Epithelial cell of esophagus (primary cell): ENCODE measurements around the gene WDR35.

Experiments
- DNase-seq: peaks from one replicate; pipeline ENCODE4 v3.0.0; 2010; ENCODE audit warnings: low read depth
- H3K4me3 ChIP-seq: 2 replicates; pipeline ENCODE4 v1.5.1; 2011; ENCODE audit warnings: mild to moderate bottlenecking, low read length, control low read depth
- CTCF ChIP-seq: IDR thresholded peaks from 2 replicates; pipeline ENCODE4 v1.5.1; 2011; ENCODE audit warnings: low read depth, mild to moderate bottlenecking, low read length, control low read depth, inconsistent platforms; ENCODE audit not compliant: insufficient read depth; ENCODE audit errors: missing control alignments

Gene WDR35

GRCh38 chr2:19947184-19947940, 42.5 kb downstream of the WDR35 start:
- H3K4me3 ChIP-seq = no peak overlapping the region
- no peak for DNase-seq
- no peak for TF ChIP-seq CTCF

- no peak for TF ChIP-seq CTCF
- H3K4me3 ChIP-seq = no peak overlapping the region
- no peak for DNase-seq
These were observed 45.6 kb downstream of the WDR35 start for GRCh38 chr2:19944205-19944845.

- TF ChIP-seq CTCF = no peak
- no peak for DNase-seq
These were observed 46.7 kb downstream of the WDR35 start for GRCh38 chr2:19943189-19943588.

GRCh38 chr2:19942199-19942598, 47.7 kb downstream of the WDR35 start:
- H3K4me3 ChIP-seq = no peak overlapping the region
- DNase-seq = no peak
- TF ChIP-seq CTCF = no peak

More at GRCh38 chr2:19943189-19943588, 46.7 kb downstream of the WDR35 start:
- H3K4me3 ChIP-seq = no peak overlapping the region

GRCh38 chr2:19937004-19937403, 52.9 kb downstream of the WDR35 start:
- DNase-seq = no peak
- no peak overlapping the region for H3K4me3 ChIP-seq
- TF ChIP-seq CTCF = no peak

- TF ChIP-seq CTCF = no peak
- no peak for DNase-seq
- H3K4me3 ChIP-seq = no peak overlapping the region
These were observed 53.7 kb downstream of the WDR35 start for GRCh38 chr2:19936203-19936602.
